Stimulated activated CD4-positive, alpha-beta T cell treated with anti-CD3 and anti-CD28 coated beads, Interleukin-15, amount 100 ng/mL, for 24 hours (primary cell): ENCODE data around the gene TSPOAP1.

ENCODE experiments used
- DNase-seq: peaks from one replicate; pipeline ENCODE4 v3.0.0-alpha.2; 2020

Gene TSPOAP1

GRCh38 chr17:58362368-58363014, 33.9 kb upstream of the TSPOAP1 start:
- no peak for DNase-seq

GRCh38 chr17:58360296-58361063, 31.9 kb upstream of the TSPOAP1 start:
- DNase-seq = no peak

GRCh38 chr17:58358408-58359172, 30.0 kb upstream of the TSPOAP1 start:
- DNase-seq = no peak

- DNase-seq = no peak
These were observed 29.0 kb upstream of the TSPOAP1 start for GRCh38 chr17:58357312-58358297.

- DNase-seq = no peak
These were observed 27.6 kb upstream of the TSPOAP1 start for GRCh38 chr17:58356231-58356630.

GRCh38 chr17:58354541-58355216, 26.1 kb upstream of the TSPOAP1 start:
- DNase-seq = no peak

GRCh38 chr17:58353389-58353825, 24.8 kb upstream of the TSPOAP1 start:
- no peak for DNase-seq

GRCh38 chr17:58352596-58353388, 24.2 kb upstream of the TSPOAP1 start:
- peak; percentile 62 for DNase-seq

- DNase-seq = peak; percentile 93
These were observed 23.4 kb upstream of the TSPOAP1 start, which contains the start of gene SUPT4H1 for GRCh38 chr17:58351831-58352595. Gene SUPT4H1, minus strand, starts transcription at chr17:58352201. Its CDS starts 66 bp downstream, at chr17:58352135.

GRCh38 chr17:58351182-58351581, 22.6 kb upstream of the TSPOAP1 start:
- DNase-seq = no peak

- DNase-seq = no peak
These were observed 19.4 kb upstream of the TSPOAP1 start for GRCh38 chr17:58348038-58348437.

- DNase-seq = no peak
These were observed 16.9 kb upstream of the TSPOAP1 start for GRCh38 chr17:58345500-58345899.

GRCh38 chr17:58344791-58345157, 16.2 kb upstream of the TSPOAP1 start:
- DNase-seq = peak; percentile 73

- peak; percentile 92 for DNase-seq
These were observed 15.6 kb upstream of the TSPOAP1 start for GRCh38 chr17:58344047-58344790.

- peak; percentile 27 for DNase-seq
These were observed 14.5 kb upstream of the TSPOAP1 start for GRCh38 chr17:58343131-58343530.

- peak; percentile 50 for DNase-seq
These were observed 13.4 kb upstream of the TSPOAP1 start for GRCh38 chr17:58341861-58342475.

GRCh38 chr17:58341136-58341860, 12.7 kb upstream of the TSPOAP1 start:
- peak; percentile 31 for DNase-seq

GRCh38 chr17:58340405-58340876, 11.8 kb upstream of the TSPOAP1 start:
- no peak for DNase-seq
